Measurements from ENCODE around the gene FHIT.

FHIT gene

GRCh38 chr3:60591267-60591666, 660.0 kb downstream of the FHIT start:
- no peak for DNase-seq (ENCODE audit: insufficient read length)
- no peak for FAIRE-seq
- no peak for TF ChIP-seq POLR2A (IDR thresholded peaks at IDR 0.05; ENCODE audit: low read depth, low read length)
- no peak for TF ChIP-seq POLR2AphosphoS5 (IDR thresholded peaks at IDR 0.05; ENCODE audit: low read depth, low read length)
- TF ChIP-seq TAF1 (IDR thresholded peaks at IDR 0.05; ENCODE audit: borderline replicate concordance, low read depth, low read length), result no peak

DNA sequence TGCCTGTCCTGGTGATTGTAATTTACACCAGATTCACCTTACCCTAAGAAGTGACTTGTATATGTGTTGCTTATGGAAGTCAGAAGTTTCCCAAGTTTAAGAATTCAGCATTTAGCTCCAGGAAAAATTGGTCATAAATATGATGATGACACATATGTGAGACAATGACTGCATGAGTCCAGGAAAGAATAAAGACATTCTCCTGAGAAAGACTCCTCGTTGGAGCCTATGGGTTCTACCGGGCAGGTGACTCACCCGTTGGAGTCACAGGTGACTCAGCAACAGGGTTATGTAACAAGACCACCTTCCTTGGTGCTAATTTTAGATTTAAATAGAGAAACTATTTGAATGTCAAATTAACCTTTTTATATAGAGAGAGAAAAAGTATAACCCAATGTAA, 662.4 kb downstream of the FHIT start:
- DNase-seq (ENCODE audit: insufficient read length), result no peak
- TF ChIP-seq POLR2A (IDR thresholded peaks at IDR 0.05; ENCODE audit: low read depth, low read length), result no peak
- no peak for TF ChIP-seq TAF1 (IDR thresholded peaks at IDR 0.05; ENCODE audit: borderline replicate concordance, low read depth, low read length)
- TF ChIP-seq POLR2AphosphoS5 (IDR thresholded peaks at IDR 0.05; ENCODE audit: low read depth, low read length), result no peak
- FAIRE-seq, result no peak

GRCh38 chr3:60585918-60586317, 665.3 kb downstream of the FHIT start:
- TF ChIP-seq TAF1 (IDR thresholded peaks at IDR 0.05; ENCODE audit: borderline replicate concordance, low read depth, low read length), result no peak
- TF ChIP-seq POLR2A (IDR thresholded peaks at IDR 0.05; ENCODE audit: low read depth, low read length), result no peak
- no peak for TF ChIP-seq POLR2AphosphoS5 (IDR thresholded peaks at IDR 0.05; ENCODE audit: low read depth, low read length)
- FAIRE-seq, result no peak
- DNase-seq (ENCODE audit: insufficient read length), result no peak

GRCh38 chr3:60584250-60584649, 667.0 kb downstream of the FHIT start:
- FAIRE-seq (no peak), DNase-seq (ENCODE audit: insufficient read length) (no peak)
- TF ChIP-seq POLR2AphosphoS5 (IDR thresholded peaks at IDR 0.05; ENCODE audit: low read depth, low read length) (no peak), POLR2A (IDR thresholded peaks at IDR 0.05; ENCODE audit: low read depth, low read length) (no peak), TAF1 (IDR thresholded peaks at IDR 0.05; ENCODE audit: borderline replicate concordance, low read depth, low read length) (no peak)

DNA sequence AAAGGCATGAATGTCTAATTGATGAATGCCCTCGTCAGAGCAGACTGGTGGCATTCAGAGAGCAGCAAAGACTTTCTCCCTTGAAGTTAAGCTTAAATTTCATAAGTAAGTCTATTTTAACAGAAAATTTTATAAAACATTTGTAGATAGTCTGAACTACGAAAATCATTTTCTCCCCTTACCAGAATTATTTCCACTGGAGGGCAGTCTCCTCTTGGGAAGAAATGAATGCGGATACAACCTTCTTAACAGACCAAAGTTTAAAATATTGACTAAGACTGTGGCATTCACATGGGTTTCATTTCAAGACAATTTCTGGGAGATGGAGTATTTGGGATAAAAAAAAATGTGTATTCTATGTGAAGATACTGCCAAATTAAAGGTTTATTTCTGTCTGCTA, 669.0 kb downstream of the FHIT start:
- DNase-seq (ENCODE audit: insufficient read length), result no peak
- no peak for FAIRE-seq
- TF ChIP-seq TAF1 (IDR thresholded peaks at IDR 0.05; ENCODE audit: borderline replicate concordance, low read depth, low read length), result no peak
- no peak for TF ChIP-seq POLR2A (IDR thresholded peaks at IDR 0.05; ENCODE audit: low read depth, low read length)
- TF ChIP-seq POLR2AphosphoS5 (IDR thresholded peaks at IDR 0.05; ENCODE audit: low read depth, low read length), result no peak

DNA sequence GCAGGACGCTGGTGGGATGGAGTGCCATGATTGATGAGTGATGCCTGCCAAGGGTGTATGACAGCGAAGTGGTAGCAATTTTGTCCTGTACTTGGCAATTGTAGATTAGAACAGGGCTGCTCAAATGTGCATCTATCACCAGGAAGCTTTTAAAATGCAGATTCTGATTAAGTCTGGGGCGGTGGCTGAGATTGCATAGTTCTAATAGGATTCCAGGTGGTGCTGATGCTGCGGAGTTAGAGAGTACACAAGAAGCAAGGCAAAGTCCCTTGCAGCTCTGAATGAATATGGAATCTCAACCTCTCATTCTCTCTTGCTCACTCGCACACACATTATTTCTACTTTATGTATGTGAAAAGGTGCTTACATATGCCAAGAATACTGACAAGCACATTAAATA, 670.4 kb downstream of the FHIT start:
- TF ChIP-seq POLR2A (IDR thresholded peaks at IDR 0.05; ENCODE audit: low read depth, low read length), result no peak
- TF ChIP-seq POLR2AphosphoS5 (IDR thresholded peaks at IDR 0.05; ENCODE audit: low read depth, low read length), result no peak
- DNase-seq (ENCODE audit: insufficient read length), result no peak
- no peak for FAIRE-seq

DNA sequence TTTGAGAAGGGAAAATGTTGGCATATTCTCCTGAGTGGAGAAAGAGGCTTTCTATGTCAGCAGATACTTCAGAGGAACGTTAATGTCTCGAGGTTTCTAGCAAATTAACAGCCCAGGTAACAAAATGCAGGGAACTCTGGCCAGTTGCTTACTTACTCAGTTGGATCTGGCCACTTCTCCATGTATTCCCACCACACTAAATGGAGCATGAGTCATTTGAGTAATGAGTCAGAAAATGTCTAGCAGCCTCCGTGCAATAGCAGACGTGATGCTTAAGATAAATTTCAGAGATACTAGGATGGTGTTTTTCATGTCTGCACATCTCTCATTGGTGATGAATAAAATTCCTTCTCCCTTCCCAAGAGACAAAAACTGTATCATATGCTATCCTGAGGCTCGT, 671.5 kb downstream of the FHIT start:
- TF ChIP-seq TAF1 (IDR thresholded peaks at IDR 0.05; ENCODE audit: borderline replicate concordance, low read depth, low read length) (no peak), POLR2AphosphoS5 (IDR thresholded peaks at IDR 0.05; ENCODE audit: low read depth, low read length) (no peak), POLR2A (IDR thresholded peaks at IDR 0.05; ENCODE audit: low read depth, low read length) (no peak)
- no peak for DNase-seq (ENCODE audit: insufficient read length)
- FAIRE-seq, result no peak

DNA sequence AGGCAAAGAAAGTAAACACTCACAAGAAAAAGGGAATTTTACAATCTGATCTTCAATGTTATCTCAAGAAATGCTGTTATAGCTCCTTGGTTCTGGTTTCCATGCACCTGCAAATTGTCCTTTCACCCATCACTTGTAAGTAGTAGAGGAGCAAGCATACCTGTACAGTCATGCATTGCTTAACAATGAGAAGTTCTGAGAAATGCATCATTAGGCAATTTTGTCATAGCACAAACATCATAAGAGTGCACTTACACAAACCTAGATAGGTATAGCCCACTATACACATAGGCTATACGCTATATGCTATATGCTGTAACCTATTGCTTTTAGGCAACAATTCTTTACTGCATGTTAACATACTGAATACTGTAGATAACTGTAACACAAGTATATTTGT, 672.3 kb downstream of the FHIT start:
- TF ChIP-seq POLR2A (IDR thresholded peaks at IDR 0.05; ENCODE audit: low read depth, low read length) (no peak), POLR2AphosphoS5 (IDR thresholded peaks at IDR 0.05; ENCODE audit: low read depth, low read length) (no peak), TAF1 (IDR thresholded peaks at IDR 0.05; ENCODE audit: borderline replicate concordance, low read depth, low read length) (no peak)
- DNase-seq (ENCODE audit: insufficient read length) (no peak), FAIRE-seq (no peak)

GRCh38 chr3:60577601-60578000, 673.7 kb downstream of the FHIT start:
- TF ChIP-seq TAF1 (IDR thresholded peaks at IDR 0.05; ENCODE audit: borderline replicate concordance, low read depth, low read length), result no peak
- no peak for TF ChIP-seq POLR2AphosphoS5 (IDR thresholded peaks at IDR 0.05; ENCODE audit: low read depth, low read length)
- TF ChIP-seq POLR2A (IDR thresholded peaks at IDR 0.05; ENCODE audit: low read depth, low read length), result no peak
- no peak for FAIRE-seq
- DNase-seq (ENCODE audit: insufficient read length), result no peak

- DNase-seq (ENCODE audit: insufficient read length), result no peak
- TF ChIP-seq POLR2A (IDR thresholded peaks at IDR 0.05; ENCODE audit: low read depth, low read length) (no peak), POLR2AphosphoS5 (IDR thresholded peaks at IDR 0.05; ENCODE audit: low read depth, low read length) (no peak), TAF1 (IDR thresholded peaks at IDR 0.05; ENCODE audit: borderline replicate concordance, low read depth, low read length) (no peak)
- FAIRE-seq, result no peak
Observed at GRCh38 chr3:60575718-60576272, 675.5 kb downstream of the FHIT start.

DNA sequence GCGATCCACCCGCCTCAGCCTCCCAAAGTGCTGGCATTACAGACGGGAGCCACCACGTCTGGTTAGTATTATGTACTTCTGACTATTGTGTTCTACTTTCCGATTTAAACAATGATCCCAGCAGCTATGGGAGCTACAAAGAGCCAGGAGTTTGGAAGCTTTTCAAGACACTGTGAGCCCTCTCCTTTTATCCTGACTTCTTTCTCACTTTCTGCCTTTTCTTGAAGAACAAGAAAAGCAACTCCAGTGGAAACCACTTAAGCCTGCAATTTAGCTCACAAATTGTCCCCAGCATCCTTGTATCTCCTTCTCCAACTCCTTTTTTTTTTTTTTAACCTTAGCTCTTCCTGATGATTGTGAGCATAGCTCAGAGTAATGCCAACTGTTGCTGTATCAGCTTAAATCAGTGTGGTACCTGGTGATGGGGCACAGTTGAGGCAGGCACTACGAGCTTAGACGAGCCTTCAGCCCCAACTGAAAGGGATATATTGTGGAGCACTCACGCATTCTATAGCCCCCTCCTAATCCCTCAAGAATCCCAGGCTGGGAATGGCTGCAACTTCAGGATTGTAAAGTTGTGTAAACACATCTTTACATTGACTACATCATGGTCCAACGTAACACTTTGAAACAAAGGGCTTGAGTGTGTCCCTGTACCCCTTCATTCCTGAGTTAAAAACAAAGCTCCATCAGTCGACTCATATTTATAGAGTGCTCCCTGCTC, 677.0 kb downstream of the FHIT start:
- no peak for TF ChIP-seq POLR2AphosphoS5 (IDR thresholded peaks at IDR 0.05; ENCODE audit: low read depth, low read length)
- no peak for TF ChIP-seq POLR2A (IDR thresholded peaks at IDR 0.05; ENCODE audit: low read depth, low read length)
- TF ChIP-seq TAF1 (IDR thresholded peaks at IDR 0.05; ENCODE audit: borderline replicate concordance, low read depth, low read length), result no peak
- FAIRE-seq (no peak), DNase-seq (ENCODE audit: insufficient read length) (no peak)

DNA sequence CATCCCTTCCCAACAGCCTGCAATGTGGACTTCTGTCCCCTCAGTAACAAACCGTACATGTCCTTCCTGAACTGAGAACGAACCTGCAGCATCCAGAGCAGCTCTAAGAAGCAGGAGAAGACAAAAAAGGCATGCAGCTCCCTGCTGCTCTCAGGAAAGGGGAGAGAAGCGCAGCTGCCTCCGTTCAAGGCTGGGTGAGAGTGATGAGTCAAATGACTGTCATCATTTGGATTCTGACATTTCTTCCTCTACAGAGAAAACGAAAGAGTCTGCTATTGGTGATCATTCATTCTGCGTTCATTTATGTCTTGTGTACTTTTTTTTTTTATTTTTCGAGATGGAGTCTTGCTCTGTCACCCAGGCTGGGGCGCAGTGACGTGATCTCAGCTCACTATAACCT, 677.8 kb downstream of the FHIT start:
- FAIRE-seq, result no peak
- TF ChIP-seq POLR2AphosphoS5 (IDR thresholded peaks at IDR 0.05; ENCODE audit: low read depth, low read length), result no peak
- no peak for TF ChIP-seq TAF1 (IDR thresholded peaks at IDR 0.05; ENCODE audit: borderline replicate concordance, low read depth, low read length)
- no peak for TF ChIP-seq POLR2A (IDR thresholded peaks at IDR 0.05; ENCODE audit: low read depth, low read length)
- DNase-seq (ENCODE audit: insufficient read length), result no peak

Measured in GM12892 (cell line).